ENCODE data around the gene TREH. TPM values are rescaled to one million over a fixed set of nuclear protein-coding genes. Genes with fewer than 3 reads are reported as not detected.

TREH gene
- polyA plus RNA-seq, 1 donor from 2014 or later, result 0.12 TPM

GRCh38 chr11:118672846-118673245 lies 6.6 kb downstream of the TREH start:
- Histone ChIP-seq H4K20me1 (ENCODE audit: insufficient read depth) (no peaks in the 10 kb centered on the region), H3K9me2 (ENCODE audit: insufficient read depth, low read length) (no peaks in the 10 kb centered on the region), H3K9ac (ENCODE audit: low read length) (no peak overlapping the region), H2AFZ (ENCODE audit: low read depth, low read length) (no peak overlapping the region), H3K36me3 (ENCODE audit: insufficient read depth, low read length) (no peaks in the 10 kb centered on the region), H3K27ac (ENCODE audit: low read length) (no peak overlapping the region), H3K4me3 (ENCODE audit: low read length) (no peak overlapping the region), H3F3A (ENCODE audit: insufficient read depth, low read length, poor library complexity, severe bottlenecking) (no peaks in the 10 kb centered on the region), H3K27me3 (ENCODE audit: insufficient read depth, low read depth, low read length) (no peaks in the 10 kb centered on the region), H3K79me2 (replicated peaks; ENCODE audit: insufficient read depth, low read length) (no peaks in the 10 kb centered on the region), H3K9me3 (ENCODE audit: low read length) (no peaks in the 10 kb centered on the region), H3K4me2 (ENCODE audit: low read length) (no peak overlapping the region)
- TF ChIP-seq SMC3 (conservative IDR thresholded peaks at IDR 0.05; ENCODE audit: poor library complexity), result no peak
- no peak for TF ChIP-seq POLR2AphosphoS5 (IDR thresholded peaks at IDR 0.05)
- no peak for TF ChIP-seq CTCF (IDR thresholded peaks at IDR 0.05; ENCODE audit: poor library complexity, severe bottlenecking)
- no peak for TF ChIP-seq EZH2 (IDR thresholded peaks at IDR 0.05; ENCODE audit: borderline replicate concordance, insufficient read depth, low read length, poor library complexity, severe bottlenecking)
- no peak for TF ChIP-seq EP300 (conservative IDR thresholded peaks at IDR 0.05; ENCODE audit: poor library complexity, severe bottlenecking)
- no peak for TF ChIP-seq TAF1 (IDR thresholded peaks at IDR 0.05; ENCODE audit: low read depth)

DNA sequence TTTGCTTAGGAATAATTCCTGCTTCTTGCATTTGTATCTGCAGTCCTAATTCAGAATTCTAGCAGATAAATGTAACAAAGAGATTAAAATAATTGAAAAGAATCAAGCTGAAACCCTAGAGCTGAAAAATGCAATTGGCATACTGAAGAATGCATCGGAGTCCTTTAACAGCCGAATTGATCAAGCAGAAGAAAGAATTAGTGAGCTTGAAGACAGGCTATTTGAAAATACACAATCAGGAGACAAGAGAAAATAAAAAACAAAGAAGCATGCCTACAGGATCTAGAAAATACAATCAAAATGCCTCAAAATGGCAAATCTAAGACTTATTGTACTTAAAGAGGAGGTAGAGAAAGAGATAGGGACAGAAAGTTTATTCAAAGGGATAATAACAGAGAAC lies 8.2 kb downstream of the TREH start:
- Histone ChIP-seq H3K9me3 (ENCODE audit: low read length) (no peaks in the 10 kb centered on the region), H3K27me3 (ENCODE audit: insufficient read depth, low read depth, low read length) (no peaks in the 10 kb centered on the region), H3K9ac (ENCODE audit: low read length) (no peak overlapping the region), H4K20me1 (ENCODE audit: insufficient read depth) (no peaks in the 10 kb centered on the region), H2AFZ (ENCODE audit: low read depth, low read length) (no peak overlapping the region), H3K27ac (ENCODE audit: low read length) (no peak overlapping the region), H3F3A (ENCODE audit: insufficient read depth, low read length, poor library complexity, severe bottlenecking) (no peaks in the 10 kb centered on the region), H3K79me2 (replicated peaks; ENCODE audit: insufficient read depth, low read length) (no peaks in the 10 kb centered on the region), H3K9me2 (ENCODE audit: insufficient read depth, low read length) (no peaks in the 10 kb centered on the region), H3K4me3 (ENCODE audit: low read length) (no peak overlapping the region), H3K36me3 (ENCODE audit: insufficient read depth, low read length) (no peaks in the 10 kb centered on the region), H3K4me2 (ENCODE audit: low read length) (no peak overlapping the region)
- no peak for TF ChIP-seq CTCF (IDR thresholded peaks at IDR 0.05; ENCODE audit: poor library complexity, severe bottlenecking)
- no peak for TF ChIP-seq EP300 (conservative IDR thresholded peaks at IDR 0.05; ENCODE audit: poor library complexity, severe bottlenecking)
- no peak for TF ChIP-seq POLR2AphosphoS5 (IDR thresholded peaks at IDR 0.05)
- no peak for TF ChIP-seq SMC3 (conservative IDR thresholded peaks at IDR 0.05; ENCODE audit: poor library complexity)
- no peak for TF ChIP-seq MXI1 (conservative IDR thresholded peaks at IDR 0.05; ENCODE audit: poor library complexity, severe bottlenecking)
- no peak for TF ChIP-seq RAD21 (conservative IDR thresholded peaks at IDR 0.05)
- no peak for TF ChIP-seq TAF1 (IDR thresholded peaks at IDR 0.05; ENCODE audit: low read depth)

DNA sequence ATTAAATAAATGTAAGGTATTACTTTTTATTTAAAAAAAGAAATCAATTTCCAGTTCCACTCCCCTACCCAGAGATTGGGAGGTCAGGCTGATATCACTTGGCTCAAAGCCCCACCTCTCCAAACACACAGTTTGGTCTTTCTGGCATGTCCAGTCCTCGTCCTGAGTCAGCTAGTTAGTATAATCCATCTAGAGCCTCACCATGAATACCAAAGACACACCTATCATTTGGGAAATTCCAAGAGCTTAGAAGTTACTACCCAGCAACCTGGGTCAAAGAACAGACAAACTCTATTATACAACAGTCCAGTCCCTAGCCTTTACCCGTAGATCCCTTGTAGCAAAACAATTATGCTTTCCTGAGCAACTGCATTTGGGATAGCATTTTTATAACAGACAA lies 9.4 kb downstream of the TREH start:
- TF ChIP-seq CTCF (IDR thresholded peaks at IDR 0.05; ENCODE audit: poor library complexity, severe bottlenecking) (no peak), RAD21 (conservative IDR thresholded peaks at IDR 0.05) (no peak), MXI1 (conservative IDR thresholded peaks at IDR 0.05; ENCODE audit: poor library complexity, severe bottlenecking) (no peak), EZH2 (IDR thresholded peaks at IDR 0.05; ENCODE audit: borderline replicate concordance, insufficient read depth, low read length, poor library complexity, severe bottlenecking) (no peak), POLR2AphosphoS5 (IDR thresholded peaks at IDR 0.05) (no peak), SMC3 (conservative IDR thresholded peaks at IDR 0.05; ENCODE audit: poor library complexity) (no peak)
- TF ChIP-seq, protein P1, sequence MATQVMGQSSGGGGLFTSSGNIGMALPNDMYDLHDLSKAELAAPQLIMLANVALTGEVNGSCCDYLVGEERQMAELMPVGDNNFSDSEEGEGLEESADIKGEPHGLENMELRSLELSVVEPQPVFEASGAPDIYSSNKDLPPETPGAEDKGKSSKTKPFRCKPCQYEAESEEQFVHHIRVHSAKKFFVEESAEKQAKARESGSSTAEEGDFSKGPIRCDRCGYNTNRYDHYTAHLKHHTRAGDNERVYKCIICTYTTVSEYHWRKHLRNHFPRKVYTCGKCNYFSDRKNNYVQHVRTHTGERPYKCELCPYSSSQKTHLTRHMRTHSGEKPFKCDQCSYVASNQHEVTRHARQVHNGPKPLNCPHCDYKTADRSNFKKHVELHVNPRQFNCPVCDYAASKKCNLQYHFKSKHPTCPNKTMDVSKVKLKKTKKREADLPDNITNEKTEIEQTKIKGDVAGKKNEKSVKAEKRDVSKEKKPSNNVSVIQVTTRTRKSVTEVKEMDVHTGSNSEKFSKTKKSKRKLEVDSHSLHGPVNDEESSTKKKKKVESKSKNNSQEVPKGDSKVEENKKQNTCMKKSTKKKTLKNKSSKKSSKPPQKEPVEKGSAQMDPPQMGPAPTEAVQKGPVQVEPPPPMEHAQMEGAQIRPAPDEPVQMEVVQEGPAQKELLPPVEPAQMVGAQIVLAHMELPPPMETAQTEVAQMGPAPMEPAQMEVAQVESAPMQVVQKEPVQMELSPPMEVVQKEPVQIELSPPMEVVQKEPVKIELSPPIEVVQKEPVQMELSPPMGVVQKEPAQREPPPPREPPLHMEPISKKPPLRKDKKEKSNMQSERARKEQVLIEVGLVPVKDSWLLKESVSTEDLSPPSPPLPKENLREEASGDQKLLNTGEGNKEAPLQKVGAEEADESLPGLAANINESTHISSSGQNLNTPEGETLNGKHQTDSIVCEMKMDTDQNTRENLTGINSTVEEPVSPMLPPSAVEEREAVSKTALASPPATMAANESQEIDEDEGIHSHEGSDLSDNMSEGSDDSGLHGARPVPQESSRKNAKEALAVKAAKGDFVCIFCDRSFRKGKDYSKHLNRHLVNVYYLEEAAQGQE (IDR thresholded peaks at IDR 0.05; ENCODE audit: borderline replicate concordance), result no peak
- no peaks in the 10 kb centered on the region for H3K79me2 ChIP-seq (replicated peaks; ENCODE audit: insufficient read depth, low read length)
- no peaks in the 10 kb centered on the region for H3K9me3 ChIP-seq (ENCODE audit: low read length)
- H3K27ac ChIP-seq (ENCODE audit: low read length), result no peak overlapping the region
- H2AFZ ChIP-seq (ENCODE audit: low read depth, low read length), result no peak overlapping the region
- H4K20me1 ChIP-seq (ENCODE audit: insufficient read depth), result no peaks in the 10 kb centered on the region
- no peak overlapping the region for H3K4me3 ChIP-seq (ENCODE audit: low read length)
- H3K36me3 ChIP-seq (ENCODE audit: insufficient read depth, low read length), result no peaks in the 10 kb centered on the region
- no peak overlapping the region for H3K4me2 ChIP-seq (ENCODE audit: low read length)
- H3K9ac ChIP-seq (ENCODE audit: low read length), result no peak overlapping the region
- no peaks in the 10 kb centered on the region for H3K27me3 ChIP-seq (ENCODE audit: insufficient read depth, low read depth, low read length)
- H3K9me2 ChIP-seq (ENCODE audit: insufficient read depth, low read length), result no peaks in the 10 kb centered on the region
- no peaks in the 10 kb centered on the region for H3F3A ChIP-seq (ENCODE audit: insufficient read depth, low read length, poor library complexity, severe bottlenecking)
